ENCODE results near the gene MLYCD.

Gene MLYCD

DNA sequence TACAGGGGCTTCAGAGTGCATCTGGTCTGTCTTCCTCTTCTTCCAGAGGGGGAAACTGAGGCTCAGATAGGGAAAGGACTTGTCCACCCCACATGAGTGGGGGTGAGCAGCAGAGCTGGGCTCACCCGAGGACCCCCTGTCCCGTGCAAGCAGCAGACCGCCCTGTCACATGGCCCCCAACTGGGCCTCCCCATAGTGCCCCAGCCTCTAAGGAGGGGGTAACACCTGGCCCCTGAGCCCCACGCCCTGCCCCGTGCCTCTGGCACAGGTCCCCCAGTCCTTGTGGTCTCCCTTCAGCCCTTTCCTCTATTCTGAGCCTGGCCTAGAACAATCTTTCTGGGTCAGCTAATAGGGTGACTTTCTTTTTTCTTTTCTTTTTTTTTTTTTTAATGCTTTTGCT, 62.7 kb downstream of the MLYCD start:
- TF ChIP-seq, protein P1, sequence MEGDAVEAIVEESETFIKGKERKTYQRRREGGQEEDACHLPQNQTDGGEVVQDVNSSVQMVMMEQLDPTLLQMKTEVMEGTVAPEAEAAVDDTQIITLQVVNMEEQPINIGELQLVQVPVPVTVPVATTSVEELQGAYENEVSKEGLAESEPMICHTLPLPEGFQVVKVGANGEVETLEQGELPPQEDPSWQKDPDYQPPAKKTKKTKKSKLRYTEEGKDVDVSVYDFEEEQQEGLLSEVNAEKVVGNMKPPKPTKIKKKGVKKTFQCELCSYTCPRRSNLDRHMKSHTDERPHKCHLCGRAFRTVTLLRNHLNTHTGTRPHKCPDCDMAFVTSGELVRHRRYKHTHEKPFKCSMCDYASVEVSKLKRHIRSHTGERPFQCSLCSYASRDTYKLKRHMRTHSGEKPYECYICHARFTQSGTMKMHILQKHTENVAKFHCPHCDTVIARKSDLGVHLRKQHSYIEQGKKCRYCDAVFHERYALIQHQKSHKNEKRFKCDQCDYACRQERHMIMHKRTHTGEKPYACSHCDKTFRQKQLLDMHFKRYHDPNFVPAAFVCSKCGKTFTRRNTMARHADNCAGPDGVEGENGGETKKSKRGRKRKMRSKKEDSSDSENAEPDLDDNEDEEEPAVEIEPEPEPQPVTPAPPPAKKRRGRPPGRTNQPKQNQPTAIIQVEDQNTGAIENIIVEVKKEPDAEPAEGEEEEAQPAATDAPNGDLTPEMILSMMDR (IDR thresholded peaks at IDR 0.05) = no peak

DNA sequence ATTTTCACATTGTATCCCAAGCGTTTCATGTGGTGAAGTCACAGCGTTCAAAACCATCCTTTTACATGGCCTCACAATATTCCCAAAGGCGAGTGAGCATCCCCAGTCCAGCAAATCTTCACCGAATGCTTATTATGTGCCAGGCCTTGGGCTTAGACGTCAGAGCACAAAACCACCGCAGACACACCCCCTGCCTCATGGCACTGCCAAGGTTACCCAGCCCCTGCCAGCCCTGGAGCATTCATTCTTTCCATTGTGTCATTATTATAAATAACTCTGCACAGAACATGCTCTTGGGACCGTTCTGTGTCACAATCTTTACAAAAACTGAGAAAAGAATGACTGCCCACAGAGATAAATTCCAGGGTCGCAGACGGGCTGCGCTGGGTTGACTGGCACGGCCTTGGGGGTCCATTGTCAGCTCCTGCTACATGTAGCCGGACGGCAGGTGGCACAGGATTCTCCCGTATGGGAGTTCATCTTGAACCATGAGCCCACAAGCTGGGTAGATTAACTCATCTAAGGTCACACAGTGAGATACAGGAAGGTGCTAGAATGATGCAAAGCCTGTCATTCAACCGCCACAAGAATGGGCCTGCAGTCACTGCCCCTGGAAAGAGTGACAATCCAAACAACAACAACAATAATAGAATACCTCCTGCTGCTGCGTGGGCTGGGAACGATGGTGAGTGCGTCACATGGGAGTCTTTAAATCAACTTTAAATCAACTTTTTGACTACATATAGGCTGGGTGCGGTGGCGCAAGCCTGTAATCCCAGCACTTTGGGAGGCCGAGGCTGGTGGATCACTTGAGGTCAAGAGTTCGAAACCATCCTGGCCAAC, 64.6 kb downstream of the MLYCD start:
- TF ChIP-seq, protein P1 (IDR thresholded peaks at IDR 0.05) = no peak

DNA sequence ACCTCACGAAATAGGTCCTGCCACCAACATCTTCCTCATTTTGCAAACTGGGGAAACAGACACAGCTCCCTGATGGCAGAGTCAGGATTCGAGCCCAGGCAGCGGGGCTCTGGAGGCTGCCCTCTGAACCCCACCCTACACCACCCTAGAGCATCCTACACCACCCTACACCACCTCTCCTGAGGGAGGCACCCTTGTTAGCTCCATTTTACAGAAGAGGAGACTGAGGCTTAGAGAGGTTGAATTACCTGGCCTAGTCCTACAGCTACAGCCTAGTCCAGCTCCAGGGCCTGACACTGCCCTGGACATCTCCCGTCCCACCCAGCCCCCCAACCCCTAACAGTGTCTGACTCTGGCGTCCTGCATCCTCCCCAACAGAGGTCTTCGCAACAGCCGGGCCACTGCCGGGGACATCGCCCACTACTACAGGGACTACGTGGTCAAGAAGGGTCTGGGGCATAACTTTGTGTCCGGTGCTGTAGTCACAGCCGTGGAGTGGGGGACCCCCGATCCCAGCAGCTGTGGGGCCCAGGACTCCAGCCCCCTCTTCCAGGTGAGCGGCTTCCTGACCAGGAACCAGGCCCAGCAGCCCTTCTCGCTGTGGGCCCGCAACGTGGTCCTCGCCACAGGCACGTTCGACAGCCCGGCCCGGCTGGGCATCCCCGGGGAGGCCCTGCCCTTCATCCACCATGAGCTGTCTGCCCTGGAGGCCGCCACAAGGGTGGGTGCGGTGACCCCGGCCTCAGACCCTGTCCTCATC, 65.9 kb downstream of the MLYCD start:
- TF ChIP-seq, protein P1 (IDR thresholded peaks at IDR 0.05) = no peak

DNA sequence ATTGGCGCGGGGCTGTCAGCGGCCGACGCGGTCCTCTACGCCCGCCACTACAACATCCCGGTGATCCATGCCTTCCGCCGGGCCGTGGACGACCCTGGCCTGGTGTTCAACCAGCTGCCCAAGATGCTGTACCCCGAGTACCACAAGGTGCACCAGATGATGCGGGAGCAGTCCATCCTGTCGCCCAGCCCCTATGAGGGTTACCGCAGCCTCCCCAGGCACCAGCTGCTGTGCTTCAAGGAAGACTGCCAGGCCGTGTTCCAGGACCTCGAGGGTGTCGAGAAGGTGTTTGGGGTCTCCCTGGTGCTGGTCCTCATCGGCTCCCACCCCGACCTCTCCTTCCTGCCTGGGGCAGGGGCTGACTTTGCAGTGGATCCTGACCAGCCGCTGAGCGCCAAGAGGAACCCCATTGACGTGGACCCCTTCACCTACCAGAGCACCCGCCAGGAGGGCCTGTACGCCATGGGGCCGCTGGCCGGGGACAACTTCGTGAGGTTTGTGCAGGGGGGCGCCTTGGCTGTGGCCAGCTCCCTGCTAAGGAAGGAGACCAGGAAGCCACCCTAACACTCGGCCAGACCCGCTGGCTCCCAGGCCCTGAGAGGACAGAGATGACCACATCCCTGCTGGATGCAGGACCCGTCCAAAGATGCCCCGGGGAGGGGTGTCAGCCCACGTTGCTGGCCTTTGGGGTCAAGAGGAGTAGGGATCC, 66.7 kb downstream of the MLYCD start:
- TF ChIP-seq, protein P1 (IDR thresholded peaks at IDR 0.05) = no peak

GRCh38 chr16:83966153-83966696, 67.3 kb downstream of the MLYCD start:
- TF ChIP-seq, protein P1 (IDR thresholded peaks at IDR 0.05) = no peak

DNA sequence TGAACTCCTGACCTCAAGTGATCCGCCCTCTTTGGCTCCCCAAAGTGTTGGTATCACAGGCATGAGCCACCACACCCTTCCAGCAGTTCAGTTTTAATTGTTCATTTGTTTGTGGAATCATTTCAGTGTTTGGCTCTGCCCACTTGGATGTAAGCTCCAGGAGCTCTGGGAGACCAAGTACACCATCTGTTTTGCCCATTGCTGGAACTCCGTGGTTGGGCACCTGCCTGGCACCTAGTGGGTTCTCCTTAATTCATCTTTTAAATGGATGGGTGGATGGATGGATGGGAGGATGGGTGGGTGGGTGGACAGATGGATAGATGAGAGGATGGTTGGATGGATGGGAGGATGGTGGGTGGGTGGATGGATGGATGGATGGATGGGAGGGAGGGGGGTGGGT, 68.2 kb downstream of the MLYCD start:
- TF ChIP-seq, protein P1 (IDR thresholded peaks at IDR 0.05) = no peak

- TF ChIP-seq, protein P1 (IDR thresholded peaks at IDR 0.05) = peak; percentile 85
Observed at GRCh38 chr16:83967838-83968305, 69.0 kb downstream of the MLYCD start, which contains the start of gene NECAB2. TSS of gene NECAB2 (plus strand) at chr16:83968244. CDS start at chr16:83968649, 405 bp downstream.

All from LNCAP (cell line).